Breast epithelium (tissue), 3 donors: ENCODE measurements around the gene GALNT10.

Source experiments
- POLR2A ChIP-seq: fragments of 450-650 bp; IDR thresholded peaks from one replicate; pipeline ENCODE4 v1.6.1; 2016; ENCODE audit warnings: antibody characterized with exemption, mild to moderate bottlenecking, moderate library complexity
- POLR2AphosphoS5 ChIP-seq, 3 donors: sonication (generic); formaldehyde crosslinking; IDR thresholded peaks; one replicate each; pipeline ENCODE4 v1.6.1; 2017; ENCODE audit warnings: antibody characterized with exemption in 3 of 3

DNA sequence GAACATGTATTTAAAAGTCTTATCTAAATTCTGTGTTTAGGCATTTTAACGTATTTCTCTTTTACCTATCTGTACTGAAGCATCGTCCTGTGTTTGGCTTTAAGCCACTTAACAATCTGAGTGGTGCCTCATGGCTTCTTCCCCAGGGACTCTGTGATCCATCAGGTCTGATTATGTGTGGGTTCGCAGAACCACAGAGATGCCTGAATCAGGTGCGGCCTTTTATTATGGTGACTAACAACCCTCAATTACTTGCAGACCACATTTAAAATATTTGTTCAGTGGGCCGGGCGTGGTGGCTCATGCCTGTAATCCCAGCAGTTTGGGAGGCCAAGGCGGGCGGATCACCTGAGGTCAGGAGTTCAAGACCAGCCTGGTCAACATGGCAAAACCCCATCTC, 215.7 kb downstream of the GALNT10 start:
- TF ChIP-seq POLR2A: no peak
- TF ChIP-seq POLR2AphosphoS5 (IDR thresholded peaks at IDR 0.05): no peak
